HepG2 (cell line): ENCODE measurements around the gene FANCG. TPM values are rescaled to one million over a fixed set of nuclear protein-coding genes. Genes with fewer than 3 reads are reported as not detected.

ENCODE experiments used
- AKAP8 ChIP-seq: sonication (generic); formaldehyde crosslinking; IDR thresholded peaks from 2 replicates; pipeline ENCODE4 v1.5.1; 2020; ENCODE audit warnings: mild to moderate bottlenecking, missing genetic modification reagents
- ATF4 ChIP-seq, 2 experiments: fragments of 450-650 bp in 1 of 2; sonication (generic) in 1 of 2; formaldehyde crosslinking; IDR thresholded peaks; 2 replicates each; pipeline versions ENCODE4 v1.5.0 to v1.8.0; 2020 to 2022; ENCODE audit warnings: mild to moderate bottlenecking in 1 of 2, missing genetic modification reagents in 1 of 2
- MAFG ChIP-seq: sonication (generic); formaldehyde crosslinking; IDR thresholded peaks from 2 replicates; pipeline ENCODE4 v1.5.1; 2020; ENCODE audit warnings: mild to moderate bottlenecking, missing genetic modification reagents
- THAP7 ChIP-seq: sonication (generic); formaldehyde crosslinking; IDR thresholded peaks from 2 replicates; pipeline ENCODE4 v1.8.1; 2023; ENCODE audit warnings: mild to moderate bottlenecking, missing genetic modification reagents
- TMF1 ChIP-seq: sonication (generic); formaldehyde crosslinking; IDR thresholded peaks from 2 replicates; pipeline ENCODE4 v1.8.1; 2022; ENCODE audit warnings: low read depth, missing genetic modification reagents
- ZBTB10 ChIP-seq: sonication (generic); formaldehyde crosslinking; IDR thresholded peaks from 2 replicates; pipeline ENCODE4 v1.4.0; 2020; ENCODE audit warnings: missing genetic modification reagents, borderline replicate concordance
- ZBTB33 ChIP-seq: sonication (generic); formaldehyde crosslinking; IDR thresholded peaks from 2 replicates; pipeline ENCODE4 v1.4.0; 2020; ENCODE audit warnings: missing genetic modification reagents
- ZFP36L1 ChIP-seq: sonication (generic); formaldehyde crosslinking; IDR thresholded peaks from 2 replicates; pipeline ENCODE4 v1.8.0; 2022; ENCODE audit warnings: mild to moderate bottlenecking, missing genetic modification reagents, moderate library complexity
- ZIK1 ChIP-seq: sonication (generic); formaldehyde crosslinking; IDR thresholded peaks from 2 replicates; pipeline ENCODE4 v1.5.0; 2020; ENCODE audit warnings: mild to moderate bottlenecking, low read depth, missing genetic modification reagents, borderline replicate concordance
- ZNF260 ChIP-seq: sonication (generic); formaldehyde crosslinking; IDR thresholded peaks from 2 replicates; pipeline ENCODE4 v1.4.0; 2020; ENCODE audit warnings: missing genetic modification reagents, low read depth, mild to moderate bottlenecking, borderline replicate concordance
- ZNF264 ChIP-seq: sonication (generic); formaldehyde crosslinking; IDR thresholded peaks from 2 replicates; pipeline ENCODE4 v1.4.0; 2020; ENCODE audit warnings: missing genetic modification reagents
- ZNF619 ChIP-seq: sonication (generic); formaldehyde crosslinking; IDR thresholded peaks from 2 replicates; pipeline ENCODE4 v1.4.0; 2020; ENCODE audit warnings: mild to moderate bottlenecking, missing genetic modification reagents
- polyA plus RNA-seq, 8 experiments: library from polyadenylated mRNA; depleted of rRNA in 3 of 8; stranded (reverse) in 7 of 8; unstranded in 1 of 8; fragments of >200 nt; fragmentation: Illumina TruSeq in 4 of 8; extraction: Trizol in 4 of 8; gene quantifications; 2 replicates each; pipeline versions ENCODE4 v1.2.1 to v1.2.3, GENCODE V29; 2011 to 2016; ENCODE audit warnings: low read depth in 4 of 8, missing spikeins in 1 of 8, mixed read lengths in 1 of 8; ENCODE audit not compliant: insufficient read depth in 1 of 8
- total RNA-seq, 5 experiments: library from RNA; depleted of rRNA; stranded (reverse); fragments of >200 nt; fragmentation: Illumina TruSeq; extraction: Trizol; gene quantifications; 2 replicates each; pipeline ENCODE4 v1.2.3, GENCODE V29; 2016; ENCODE audit warnings: low read depth in 1 of 5
- TF ChIP-seq, protein P1 (sequence below): sonication (generic); formaldehyde crosslinking; conservative IDR thresholded peaks from 2 replicates; pipeline ENCODE4 v1.4.0; 2020; ENCODE audit warnings: missing genetic modification reagents
- TF ChIP-seq, protein P2 (sequence below): sonication (generic); formaldehyde crosslinking; IDR thresholded peaks from 2 replicates; pipeline ENCODE4 v1.4.0; 2020; ENCODE audit warnings: missing genetic modification reagents

FANCG gene
- total and polyA plus RNA-seq, 2 of the 13 experiments (the other 11 are each of a cell fraction or from before 2014, with no cell fraction given) = 14.4 to 45.1 TPM

DNA sequence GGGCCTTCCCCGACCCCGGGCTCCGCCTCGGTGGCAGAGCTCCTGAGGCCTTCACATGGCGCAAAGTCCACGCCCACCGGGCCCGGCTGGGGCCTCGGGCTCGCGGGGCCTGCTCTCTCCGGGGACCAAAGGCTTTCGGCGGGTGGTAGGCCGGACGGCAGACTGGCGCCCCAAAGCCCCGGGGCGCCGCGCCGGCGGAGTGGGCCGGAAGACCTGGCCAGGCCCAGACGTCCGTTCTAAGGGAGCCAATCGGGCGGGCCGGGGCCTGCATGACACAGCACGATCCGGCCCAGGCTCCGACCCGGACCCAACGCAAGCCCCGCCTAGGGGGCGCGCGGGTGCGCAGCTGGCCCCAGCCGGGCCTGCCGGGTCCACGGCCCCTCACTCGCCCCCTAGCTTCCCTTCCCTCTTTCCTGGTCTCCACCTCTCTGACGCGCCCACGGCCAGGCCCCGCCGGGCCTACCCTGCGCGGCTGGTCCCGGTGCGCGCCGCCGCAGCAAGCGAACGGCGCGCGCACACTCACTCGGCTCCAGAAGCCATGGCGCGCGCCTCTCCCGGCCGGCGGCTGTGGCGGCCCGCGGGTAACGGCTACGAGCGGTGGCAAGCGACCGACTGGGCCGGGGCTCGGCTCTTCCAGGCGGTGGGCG lies 7.8 kb downstream of the FANCG start (continued):
- TF ChIP-seq ZNF619 (CRISPR knock-in tag) (no peak), TMF1 (peak; percentile 93; the same call in 1 of the 2 replicates), AKAP8 (CRISPR knock-in tag) (no peak), MAFG (CRISPR knock-in tag) (peak; percentile 84; the same call in 1 of the 2 replicates), ATF4 (CRISPR knock-in tag; IDR thresholded peaks at IDR 0.05) (no peak; a peak in 1 of 4 replicates), ZBTB10 (CRISPR knock-in tag) (peak; percentile 34; the same call in 1 of the 2 replicates), ZFP36L1 (CRISPR knock-in tag) (0 out of 2 replicates have a peak, but pooled peaks have one; percentile 16), ZBTB33 (CRISPR knock-in tag) (0 out of 2 replicates have a peak, but pooled peaks have one; percentile 6), ZNF260 (CRISPR knock-in tag) (no peak), THAP7 (CRISPR knock-in tag) (no peak), ZNF264 (CRISPR knock-in tag) (no peak), ZIK1 (CRISPR knock-in tag) (no peak)
- TF ChIP-seq, protein P1, sequence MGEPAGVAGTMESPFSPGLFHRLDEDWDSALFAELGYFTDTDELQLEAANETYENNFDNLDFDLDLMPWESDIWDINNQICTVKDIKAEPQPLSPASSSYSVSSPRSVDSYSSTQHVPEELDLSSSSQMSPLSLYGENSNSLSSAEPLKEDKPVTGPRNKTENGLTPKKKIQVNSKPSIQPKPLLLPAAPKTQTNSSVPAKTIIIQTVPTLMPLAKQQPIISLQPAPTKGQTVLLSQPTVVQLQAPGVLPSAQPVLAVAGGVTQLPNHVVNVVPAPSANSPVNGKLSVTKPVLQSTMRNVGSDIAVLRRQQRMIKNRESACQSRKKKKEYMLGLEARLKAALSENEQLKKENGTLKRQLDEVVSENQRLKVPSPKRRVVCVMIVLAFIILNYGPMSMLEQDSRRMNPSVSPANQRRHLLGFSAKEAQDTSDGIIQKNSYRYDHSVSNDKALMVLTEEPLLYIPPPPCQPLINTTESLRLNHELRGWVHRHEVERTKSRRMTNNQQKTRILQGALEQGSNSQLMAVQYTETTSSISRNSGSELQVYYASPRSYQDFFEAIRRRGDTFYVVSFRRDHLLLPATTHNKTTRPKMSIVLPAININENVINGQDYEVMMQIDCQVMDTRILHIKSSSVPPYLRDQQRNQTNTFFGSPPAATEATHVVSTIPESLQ = no peak
- TF ChIP-seq, protein P2, sequence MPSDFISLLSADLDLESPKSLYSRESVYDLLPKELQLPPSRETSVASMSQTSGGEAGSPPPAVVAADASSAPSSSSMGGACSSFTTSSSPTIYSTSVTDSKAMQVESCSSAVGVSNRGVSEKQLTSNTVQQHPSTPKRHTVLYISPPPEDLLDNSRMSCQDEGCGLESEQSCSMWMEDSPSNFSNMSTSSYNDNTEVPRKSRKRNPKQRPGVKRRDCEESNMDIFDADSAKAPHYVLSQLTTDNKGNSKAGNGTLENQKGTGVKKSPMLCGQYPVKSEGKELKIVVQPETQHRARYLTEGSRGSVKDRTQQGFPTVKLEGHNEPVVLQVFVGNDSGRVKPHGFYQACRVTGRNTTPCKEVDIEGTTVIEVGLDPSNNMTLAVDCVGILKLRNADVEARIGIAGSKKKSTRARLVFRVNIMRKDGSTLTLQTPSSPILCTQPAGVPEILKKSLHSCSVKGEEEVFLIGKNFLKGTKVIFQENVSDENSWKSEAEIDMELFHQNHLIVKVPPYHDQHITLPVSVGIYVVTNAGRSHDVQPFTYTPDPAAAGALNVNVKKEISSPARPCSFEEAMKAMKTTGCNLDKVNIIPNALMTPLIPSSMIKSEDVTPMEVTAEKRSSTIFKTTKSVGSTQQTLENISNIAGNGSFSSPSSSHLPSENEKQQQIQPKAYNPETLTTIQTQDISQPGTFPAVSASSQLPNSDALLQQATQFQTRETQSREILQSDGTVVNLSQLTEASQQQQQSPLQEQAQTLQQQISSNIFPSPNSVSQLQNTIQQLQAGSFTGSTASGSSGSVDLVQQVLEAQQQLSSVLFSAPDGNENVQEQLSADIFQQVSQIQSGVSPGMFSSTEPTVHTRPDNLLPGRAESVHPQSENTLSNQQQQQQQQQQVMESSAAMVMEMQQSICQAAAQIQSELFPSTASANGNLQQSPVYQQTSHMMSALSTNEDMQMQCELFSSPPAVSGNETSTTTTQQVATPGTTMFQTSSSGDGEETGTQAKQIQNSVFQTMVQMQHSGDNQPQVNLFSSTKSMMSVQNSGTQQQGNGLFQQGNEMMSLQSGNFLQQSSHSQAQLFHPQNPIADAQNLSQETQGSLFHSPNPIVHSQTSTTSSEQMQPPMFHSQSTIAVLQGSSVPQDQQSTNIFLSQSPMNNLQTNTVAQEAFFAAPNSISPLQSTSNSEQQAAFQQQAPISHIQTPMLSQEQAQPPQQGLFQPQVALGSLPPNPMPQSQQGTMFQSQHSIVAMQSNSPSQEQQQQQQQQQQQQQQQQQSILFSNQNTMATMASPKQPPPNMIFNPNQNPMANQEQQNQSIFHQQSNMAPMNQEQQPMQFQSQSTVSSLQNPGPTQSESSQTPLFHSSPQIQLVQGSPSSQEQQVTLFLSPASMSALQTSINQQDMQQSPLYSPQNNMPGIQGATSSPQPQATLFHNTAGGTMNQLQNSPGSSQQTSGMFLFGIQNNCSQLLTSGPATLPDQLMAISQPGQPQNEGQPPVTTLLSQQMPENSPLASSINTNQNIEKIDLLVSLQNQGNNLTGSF (CRISPR knock-in tag) = no peak; the same call in 1 of the 2 replicates
